HL-60 (cell line): ENCODE data around the gene F2RL3.

Source experiments
- POLR2AphosphoS5 ChIP-seq: IDR thresholded peaks from 2 replicates; pipeline ENCODE4 v1.6.1; 2012; ENCODE audit warnings: low read depth
- TF ChIP-seq, protein P1 (sequence below): IDR thresholded peaks from one replicate; pipeline ENCODE4 v1.5.1; 2011; ENCODE audit warnings: low read length, control low read depth, inconsistent platforms; ENCODE audit not compliant: insufficient read depth

DNA sequence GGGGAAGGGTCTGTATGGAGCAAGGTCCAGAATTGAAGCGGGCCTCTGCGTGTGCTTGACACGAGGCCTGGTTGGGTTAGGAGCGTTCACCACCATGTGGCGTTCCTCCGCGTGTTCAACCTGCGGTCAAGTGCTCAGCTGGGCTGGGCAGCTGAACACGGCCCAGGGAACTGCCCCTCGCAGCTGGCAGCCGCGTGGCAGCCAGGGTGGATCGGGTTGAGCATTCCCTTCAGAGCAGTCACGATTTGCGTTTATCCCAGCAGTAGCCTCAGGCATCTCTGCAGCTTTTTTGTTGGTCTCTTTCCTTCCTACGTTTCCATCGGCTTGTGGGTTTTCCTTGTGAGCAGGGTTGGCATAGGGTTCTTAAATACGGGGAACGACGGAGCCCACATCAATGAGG, 28.7 kb upstream of the F2RL3 start:
- TF ChIP-seq, protein P1, sequence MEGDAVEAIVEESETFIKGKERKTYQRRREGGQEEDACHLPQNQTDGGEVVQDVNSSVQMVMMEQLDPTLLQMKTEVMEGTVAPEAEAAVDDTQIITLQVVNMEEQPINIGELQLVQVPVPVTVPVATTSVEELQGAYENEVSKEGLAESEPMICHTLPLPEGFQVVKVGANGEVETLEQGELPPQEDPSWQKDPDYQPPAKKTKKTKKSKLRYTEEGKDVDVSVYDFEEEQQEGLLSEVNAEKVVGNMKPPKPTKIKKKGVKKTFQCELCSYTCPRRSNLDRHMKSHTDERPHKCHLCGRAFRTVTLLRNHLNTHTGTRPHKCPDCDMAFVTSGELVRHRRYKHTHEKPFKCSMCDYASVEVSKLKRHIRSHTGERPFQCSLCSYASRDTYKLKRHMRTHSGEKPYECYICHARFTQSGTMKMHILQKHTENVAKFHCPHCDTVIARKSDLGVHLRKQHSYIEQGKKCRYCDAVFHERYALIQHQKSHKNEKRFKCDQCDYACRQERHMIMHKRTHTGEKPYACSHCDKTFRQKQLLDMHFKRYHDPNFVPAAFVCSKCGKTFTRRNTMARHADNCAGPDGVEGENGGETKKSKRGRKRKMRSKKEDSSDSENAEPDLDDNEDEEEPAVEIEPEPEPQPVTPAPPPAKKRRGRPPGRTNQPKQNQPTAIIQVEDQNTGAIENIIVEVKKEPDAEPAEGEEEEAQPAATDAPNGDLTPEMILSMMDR: no peak
- TF ChIP-seq POLR2AphosphoS5: no peak
